ENCODE results near the gene GCK.

Gene GCK

GRCh38 chr7:44189286-44189992 lies at the start of gene GCK:
TSS of gene GCK (minus strand) at chr7:44189439. CDS start at chr7:44188953, 486 bp downstream.
- DNase-seq, result no peak

- no peak for DNase-seq
These were observed 49.0 kb upstream of the GCK start for GRCh38 chr7:44238116-44238695.

- no peak for DNase-seq
These were observed 48.5 kb upstream of the GCK start for GRCh38 chr7:44237696-44238095.

GRCh38 chr7:44236333-44236728 lies 47.1 kb upstream of the GCK start:
- DNase-seq, result no peak

GRCh38 chr7:44235582-44236332 lies 46.5 kb upstream of the GCK start:
- no peak for DNase-seq

- no peak for DNase-seq
These were observed 45.8 kb upstream of the GCK start for GRCh38 chr7:44235066-44235465.

- DNase-seq, result no peak
These were observed 43.9 kb upstream of the GCK start for GRCh38 chr7:44232901-44233715.

GRCh38 chr7:44232396-44232795 lies 43.2 kb upstream of the GCK start:
- no peak for DNase-seq

- no peak for DNase-seq
These were observed 41.8 kb upstream of the GCK start for GRCh38 chr7:44231088-44231487.

GRCh38 chr7:44230286-44230685 lies 41.0 kb upstream of the GCK start:
- no peak for DNase-seq

- no peak for DNase-seq
These were observed 40.4 kb upstream of the GCK start for GRCh38 chr7:44229546-44230105.

- DNase-seq, result no peak
These were observed 39.5 kb upstream of the GCK start for GRCh38 chr7:44228571-44229350.

GRCh38 chr7:44227911-44228310 lies 38.7 kb upstream of the GCK start:
- DNase-seq, result no peak

GRCh38 chr7:44226396-44226753 lies 37.1 kb upstream of the GCK start:
- no peak for DNase-seq

- no peak for DNase-seq
These were observed 36.5 kb upstream of the GCK start for GRCh38 chr7:44225566-44226395.

- no peak for DNase-seq
These were observed 35.8 kb upstream of the GCK start for GRCh38 chr7:44224974-44225565.

GRCh38 chr7:44224080-44224973 lies 35.1 kb upstream of the GCK start:
- no peak for DNase-seq

GRCh38 chr7:44223362-44224079 lies 34.3 kb upstream of the GCK start:
- DNase-seq, result no peak

GRCh38 chr7:44222776-44223261 lies 33.6 kb upstream of the GCK start:
- DNase-seq, result no peak
